GM19035 (cell line): ENCODE data around the gene EPHA4.
"Not testable (repeated sequence)": the region's sequence is repeated elsewhere in the genome, so short reads cannot be mapped to it uniquely, and the experiment has no call there.

ENCODE experiments used
- ATAC-seq: cut with Tn5 transposase; IDR thresholded peaks from one replicate; pipeline ENCODE4 v1.9.1; 2021; ENCODE audit not compliant: unreplicated experiment

Gene EPHA4

DNA sequence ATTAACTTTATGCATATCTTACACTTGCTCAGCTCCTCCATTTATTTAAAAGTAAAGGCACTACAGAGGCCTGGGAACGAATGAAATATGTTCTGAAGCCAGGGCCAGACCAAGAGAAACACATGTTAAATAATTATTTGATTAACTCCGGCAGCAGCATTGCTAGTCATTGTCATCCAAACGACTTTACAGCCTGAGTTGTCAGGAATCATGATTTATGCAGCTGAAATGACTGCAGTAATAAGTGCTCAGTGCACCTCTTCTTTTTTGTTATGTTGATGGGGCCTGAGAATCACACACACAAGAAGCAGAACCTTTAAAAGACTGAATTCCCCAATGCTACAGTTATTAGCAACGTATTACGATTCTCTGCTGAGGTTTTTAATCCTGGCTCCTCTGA lies 58.9 kb downstream of the EPHA4 start:
- no peak for ATAC-seq

DNA sequence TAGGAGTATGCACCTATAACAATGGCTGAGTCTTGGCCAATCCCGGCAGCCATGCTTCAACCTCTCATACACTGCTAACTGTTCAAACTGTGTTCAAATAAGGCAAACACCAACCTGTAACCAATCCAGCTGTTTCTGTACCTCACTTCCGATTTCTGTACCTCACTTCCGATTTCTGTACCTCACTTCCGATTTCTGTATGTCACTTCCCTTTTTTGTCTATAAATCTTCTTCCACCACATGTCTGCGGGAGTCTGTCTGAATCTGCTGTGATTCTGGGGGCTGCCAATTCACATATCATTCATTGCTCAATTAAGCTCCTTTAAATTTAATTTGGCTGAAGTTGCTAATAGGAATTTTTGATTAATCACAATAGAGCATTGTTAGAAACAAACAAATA lies 60.8 kb downstream of the EPHA4 start:
- not testable (repeated sequence) for ATAC-seq

DNA sequence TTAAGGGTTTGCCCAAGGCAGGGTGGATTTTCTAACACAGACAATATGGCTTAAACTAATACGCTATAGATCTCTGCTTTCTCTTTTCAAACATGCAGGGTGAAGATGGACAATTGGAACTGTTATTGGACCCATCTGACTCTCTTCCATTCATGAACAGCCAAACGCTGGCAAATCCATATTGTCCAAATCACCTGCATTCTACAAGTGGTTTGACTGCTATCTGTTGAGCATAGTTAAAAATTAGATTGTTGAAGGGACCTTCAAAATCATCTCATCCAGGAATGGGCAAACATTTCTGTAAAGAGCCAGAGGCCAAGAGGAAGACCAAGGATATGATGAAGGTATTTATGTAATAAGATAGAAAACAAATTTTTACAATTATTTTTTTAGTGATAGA lies 65.6 kb downstream of the EPHA4 start:
- no peak for ATAC-seq

DNA sequence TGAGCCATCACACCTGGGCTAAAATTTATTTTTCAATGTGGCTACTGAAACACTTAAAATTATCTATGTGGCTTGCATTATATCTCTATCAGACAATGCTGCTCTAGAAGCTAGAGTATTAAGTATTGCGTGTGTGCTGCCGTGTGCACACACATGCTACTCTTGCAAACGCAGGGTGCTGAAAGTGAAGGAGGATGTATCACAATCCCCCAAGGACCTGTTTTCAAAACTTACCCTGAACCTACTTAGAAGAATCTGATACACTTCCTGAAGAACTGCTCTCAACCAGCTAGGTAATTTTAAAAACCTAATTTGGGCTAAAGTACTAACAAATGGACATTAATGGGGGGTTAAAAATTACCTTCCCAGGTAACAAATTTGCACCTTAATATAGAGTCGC lies 66.5 kb downstream of the EPHA4 start:
- no peak for ATAC-seq

DNA sequence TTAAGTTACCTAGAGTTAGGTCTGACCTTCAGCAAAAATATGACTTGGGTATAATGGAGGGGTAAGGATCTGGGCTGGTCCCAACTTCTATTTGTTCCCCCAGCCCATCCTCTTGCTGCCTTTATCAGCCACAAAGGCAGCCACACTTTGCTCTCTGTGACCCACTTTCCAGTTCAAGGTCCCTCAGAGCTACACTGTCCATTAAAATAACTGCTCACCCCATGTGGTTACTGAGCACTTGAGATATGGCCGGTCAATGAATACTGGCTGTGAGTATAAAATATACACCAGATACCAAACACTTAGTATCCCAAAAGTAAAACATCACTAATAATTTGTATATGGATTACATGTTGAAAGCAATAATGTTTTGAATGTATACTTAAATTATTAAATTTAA lies 67.2 kb downstream of the EPHA4 start:
- no peak for ATAC-seq

DNA sequence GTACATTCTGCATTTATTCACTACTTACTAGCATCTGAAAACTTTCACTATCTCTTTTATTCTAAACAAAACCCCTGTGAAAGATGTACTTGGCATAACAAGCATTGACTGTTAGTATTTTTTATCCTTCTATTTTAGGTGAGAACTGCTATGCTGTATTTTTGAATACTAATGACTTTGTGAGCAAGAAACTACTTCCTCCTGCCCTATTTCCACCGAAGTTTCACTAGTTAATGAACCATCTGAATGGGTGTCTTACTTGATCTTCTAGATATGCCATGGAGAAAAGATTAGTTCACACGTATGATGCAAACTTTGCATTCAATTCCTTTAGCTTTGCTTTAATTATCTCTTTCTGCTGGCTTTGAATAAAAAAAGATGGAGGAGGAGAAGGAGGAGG lies 68.1 kb downstream of the EPHA4 start:
- ATAC-seq, result no peak

DNA sequence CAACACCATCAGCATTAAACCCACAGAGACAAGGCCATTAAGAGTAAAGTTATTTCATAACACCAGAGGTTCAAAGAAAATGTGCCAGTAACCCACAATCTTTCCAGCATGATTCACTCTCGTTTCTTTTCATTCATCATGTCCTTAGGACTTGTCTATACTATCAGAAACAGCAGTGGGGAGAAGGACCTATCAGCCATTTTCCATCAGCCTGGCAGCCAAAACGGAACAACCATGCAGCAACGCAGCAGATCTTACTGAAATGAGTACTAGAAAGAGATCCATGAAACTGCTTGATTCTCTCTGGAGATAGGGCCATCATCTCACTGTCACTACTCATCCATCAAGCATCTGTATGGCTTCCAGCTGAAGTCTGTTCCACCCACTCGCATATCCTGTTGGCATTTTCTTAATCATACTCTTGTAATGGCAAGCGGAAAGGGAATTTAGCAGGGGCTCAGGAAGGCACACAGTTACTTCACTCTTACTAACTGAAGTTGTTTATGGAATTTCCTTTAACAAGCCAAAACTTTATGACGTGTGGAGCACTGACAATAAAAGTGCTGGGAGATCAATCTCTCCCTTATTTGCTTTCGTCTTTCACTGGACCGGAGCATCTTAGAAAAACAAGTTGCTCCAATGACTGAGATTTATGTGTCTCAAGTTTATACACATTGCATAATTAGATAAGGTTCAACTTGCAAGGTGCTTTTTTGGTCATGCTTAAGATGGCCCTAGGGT lies 69.7 kb downstream of the EPHA4 start:
- no peak for ATAC-seq

DNA sequence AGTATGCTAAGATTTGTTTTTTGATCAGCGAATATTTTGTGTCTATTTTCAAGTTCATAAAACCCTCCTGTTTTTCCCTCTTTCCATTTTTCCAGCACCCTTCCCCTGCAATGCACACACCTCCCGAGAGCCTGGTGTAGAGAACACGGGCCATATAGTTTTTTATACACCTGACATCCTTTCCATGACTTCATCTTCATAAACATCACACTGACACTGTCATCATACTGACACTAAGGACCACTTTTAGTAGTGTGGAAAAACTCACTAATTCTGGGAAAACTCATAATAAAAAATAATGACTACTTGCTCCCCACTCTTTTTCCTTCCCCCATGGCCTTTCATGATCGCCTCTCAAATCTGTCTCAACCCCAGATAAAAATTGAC lies 70.2 kb downstream of the EPHA4 start:
- no peak for ATAC-seq

DNA sequence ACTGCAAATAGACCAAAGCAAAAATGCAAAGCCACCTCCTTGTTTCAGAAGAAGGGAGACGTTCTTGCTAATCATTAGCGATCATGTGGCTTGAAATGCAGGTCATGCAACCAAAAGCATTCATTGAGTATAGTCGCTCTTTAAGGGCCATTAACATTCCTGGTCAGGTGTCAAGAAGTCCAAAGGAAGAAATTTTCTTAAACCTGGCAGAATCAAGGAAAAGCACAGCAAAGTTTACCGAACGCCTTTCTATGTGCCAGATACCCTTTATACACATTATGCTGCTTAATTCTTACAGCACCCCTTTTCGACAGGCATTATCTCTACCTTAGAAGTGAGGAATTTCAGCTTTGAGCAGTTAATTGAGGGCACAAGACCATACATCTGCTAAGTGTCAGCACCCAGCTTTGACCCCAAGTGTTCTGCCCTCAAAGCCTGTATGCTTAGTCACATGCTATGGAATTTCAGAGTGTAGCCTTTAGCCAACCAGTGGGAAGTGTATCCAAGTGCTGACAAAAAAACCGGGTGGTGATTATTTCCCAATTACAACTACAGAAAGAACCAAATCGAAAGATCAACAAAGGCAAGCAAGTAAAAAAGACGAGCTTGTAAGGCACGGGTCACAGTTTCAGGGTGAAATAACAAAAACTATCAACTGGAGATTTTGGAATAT lies 70.8 kb downstream of the EPHA4 start:
- ATAC-seq, result no peak

DNA sequence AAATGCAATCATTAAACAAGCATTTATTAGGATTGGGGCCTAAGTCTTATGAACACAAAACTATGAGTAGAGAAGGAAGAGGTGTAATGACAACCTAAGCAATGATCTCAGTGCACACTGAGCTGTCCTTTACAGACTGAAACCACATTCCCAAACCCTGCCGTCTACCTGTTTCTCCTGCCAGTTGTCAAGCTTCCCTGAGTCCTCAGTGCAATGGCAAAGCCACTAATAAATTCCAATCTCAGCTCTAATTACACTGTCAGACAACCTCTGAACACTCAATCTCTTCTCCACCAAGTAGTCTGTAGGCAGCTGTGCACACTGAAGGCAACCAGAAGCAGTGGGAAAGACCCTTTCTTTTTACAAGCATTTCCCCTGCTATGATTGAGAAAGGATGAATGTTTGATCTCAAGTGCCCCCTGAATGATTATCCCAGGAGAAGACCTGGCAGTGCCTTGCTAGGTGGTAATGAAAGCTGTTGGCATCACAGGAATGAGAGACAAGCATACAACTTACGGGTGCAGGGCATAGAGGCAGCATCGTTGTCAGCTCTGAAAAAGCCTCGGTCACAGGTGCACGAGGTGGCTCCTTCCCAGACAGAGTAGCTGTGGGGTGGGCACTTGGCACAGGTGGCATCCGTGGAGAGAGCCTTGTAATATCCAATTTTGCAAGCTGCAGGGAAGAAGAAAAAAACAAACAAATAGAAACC lies 71.4 kb downstream of the EPHA4 start:
- ATAC-seq, result no peak

DNA sequence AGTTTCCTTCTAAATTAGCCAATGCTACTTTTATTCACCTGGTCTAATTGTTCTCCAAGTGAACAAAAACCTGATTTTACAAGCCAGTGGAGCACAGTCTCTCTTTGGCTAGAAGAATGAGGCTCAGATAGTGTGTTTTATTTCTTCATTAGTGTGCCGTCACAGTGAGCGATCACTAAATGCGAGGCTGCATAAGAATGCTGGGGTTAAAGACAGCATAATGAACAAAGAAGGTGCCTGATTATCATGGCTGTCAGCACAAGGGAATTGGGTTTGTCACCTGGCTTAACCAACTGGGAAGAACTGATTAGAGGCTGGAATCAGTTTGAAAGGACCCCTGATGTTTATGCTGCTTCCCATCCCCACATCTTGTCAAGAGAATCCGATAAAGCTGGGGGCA lies 76.4 kb downstream of the EPHA4 start:
- no peak for ATAC-seq

DNA sequence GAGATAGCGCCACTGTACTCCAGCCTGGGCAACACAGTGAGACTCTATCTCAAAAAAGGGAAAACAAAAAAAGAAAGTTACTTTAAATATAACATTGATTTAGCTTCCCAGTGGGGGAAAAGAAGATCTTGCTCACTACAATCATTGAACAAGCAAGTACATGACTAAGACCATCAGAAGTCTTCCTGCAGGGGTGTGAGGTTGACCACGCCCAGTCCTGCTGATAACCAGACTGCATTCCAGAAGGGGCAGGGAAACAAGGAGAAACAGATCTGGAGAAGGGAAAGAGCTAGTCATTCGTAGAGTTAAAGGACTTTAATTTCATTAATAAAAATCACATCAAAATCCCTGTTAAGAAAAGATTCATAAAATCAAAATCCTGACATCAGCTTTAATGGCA lies 77.5 kb downstream of the EPHA4 start:
- no peak for ATAC-seq

DNA sequence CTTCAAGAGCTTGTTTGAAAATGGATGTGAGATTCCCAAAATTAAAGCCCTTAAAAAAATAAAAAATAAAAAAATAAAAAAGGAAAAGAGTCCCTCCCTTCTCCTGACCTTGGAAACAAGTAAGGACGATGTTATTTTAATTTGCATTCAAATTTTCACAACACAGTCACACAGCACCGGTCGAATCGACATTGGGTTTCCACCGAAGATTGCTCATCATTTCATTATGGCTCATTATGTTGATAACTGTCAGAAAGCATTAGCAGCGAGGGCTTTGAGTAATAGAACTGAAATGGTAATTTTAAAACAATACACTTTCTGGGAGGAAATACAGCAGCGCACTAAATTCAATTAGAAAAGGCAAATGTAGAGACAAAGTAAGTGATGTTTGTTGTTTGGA lies 78.7 kb downstream of the EPHA4 start:
- ATAC-seq, result no peak

DNA sequence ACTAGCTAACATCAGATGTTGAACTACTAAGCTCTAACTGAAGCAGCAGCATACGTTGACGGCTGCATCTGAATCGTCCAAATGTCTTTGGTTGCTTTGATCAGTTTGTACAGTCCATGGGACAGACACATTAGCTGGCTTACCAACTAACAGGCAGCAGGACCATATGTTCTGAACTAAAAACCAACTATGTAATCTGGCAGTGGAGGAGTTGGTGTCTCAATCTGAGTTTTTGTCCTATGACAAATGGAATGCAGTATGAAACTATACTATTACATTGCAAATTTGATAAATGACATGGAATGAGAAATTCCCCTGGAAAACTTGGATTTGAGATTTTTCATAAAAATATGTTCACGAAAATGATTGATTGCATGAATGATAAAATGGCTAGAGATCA lies 79.5 kb downstream of the EPHA4 start:
- no peak for ATAC-seq

DNA sequence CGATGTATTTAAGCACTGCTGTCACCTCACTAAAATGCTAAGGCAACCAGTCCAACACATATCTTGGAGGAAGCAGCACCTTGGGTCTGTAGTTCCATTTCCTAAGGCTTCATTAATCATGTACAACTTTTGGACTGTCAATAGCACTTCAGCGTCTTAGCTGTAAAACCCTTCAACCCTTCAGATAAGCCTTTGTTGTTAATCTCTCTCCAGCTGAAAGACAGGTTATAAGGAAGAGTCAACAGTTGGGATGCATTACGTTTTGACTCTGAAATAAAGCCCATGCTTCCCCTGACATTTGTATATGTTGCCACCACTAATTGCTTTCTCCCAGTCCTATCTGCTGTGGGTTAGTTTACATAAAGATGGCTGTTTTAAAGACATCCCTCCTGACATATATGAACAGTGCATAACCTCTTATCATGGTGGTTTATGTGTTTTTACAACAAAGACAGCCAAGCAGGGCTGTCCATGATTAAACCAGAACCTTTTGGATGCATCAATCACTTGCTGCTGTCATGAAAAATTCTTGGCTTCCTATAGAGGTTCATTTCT lies 81.5 kb downstream of the EPHA4 start:
- ATAC-seq, result no peak

DNA sequence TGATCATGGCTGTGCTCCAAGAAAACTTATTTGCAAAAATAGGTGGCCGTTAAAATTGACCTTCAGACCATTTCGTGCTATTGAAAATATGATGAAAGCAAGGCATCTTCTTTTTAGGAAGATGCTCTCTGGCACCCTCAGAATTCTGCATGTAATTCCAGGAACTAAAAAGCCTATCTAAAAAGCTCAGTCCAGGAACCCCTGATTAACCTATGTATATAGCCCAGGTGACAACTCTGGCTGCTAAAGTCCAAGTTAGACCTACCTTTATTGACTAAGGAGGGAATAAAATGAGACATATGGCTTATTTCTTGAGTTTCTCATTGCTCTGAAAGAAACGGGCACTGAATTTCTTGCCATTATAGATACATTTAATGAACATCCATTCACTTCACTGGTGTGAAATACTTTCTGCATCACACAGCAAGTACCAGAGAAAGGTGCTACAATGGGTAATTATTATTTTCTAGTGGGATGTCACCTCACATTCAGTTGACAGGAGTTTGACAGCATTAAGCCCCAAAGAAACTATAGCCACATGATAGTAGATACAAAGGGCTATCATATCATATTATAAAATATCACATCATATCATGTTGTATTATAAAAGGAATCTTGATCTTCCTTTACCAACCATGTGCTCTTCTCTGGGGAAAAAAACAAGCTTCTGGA lies 83.8 kb downstream of the EPHA4 start:
- no peak for ATAC-seq

DNA sequence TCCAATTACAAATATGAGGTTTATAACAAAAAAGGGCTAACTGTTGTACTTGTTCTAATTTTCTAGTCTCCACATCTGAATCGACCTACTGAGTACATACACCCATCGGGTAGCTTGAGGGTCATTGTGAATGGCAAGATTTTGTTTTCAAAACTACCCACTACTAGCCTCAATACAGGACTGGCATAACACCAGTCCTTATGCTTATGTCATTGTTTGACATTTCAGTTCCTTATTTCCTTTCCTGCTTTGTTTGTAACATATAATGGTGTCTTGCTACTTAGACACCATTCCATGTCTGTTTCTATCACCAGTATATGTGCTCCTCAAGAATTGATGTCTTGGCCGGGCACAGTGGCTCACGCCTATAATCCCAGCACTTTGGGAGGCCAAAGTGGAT lies 86.0 kb downstream of the EPHA4 start:
- ATAC-seq, result no peak

DNA sequence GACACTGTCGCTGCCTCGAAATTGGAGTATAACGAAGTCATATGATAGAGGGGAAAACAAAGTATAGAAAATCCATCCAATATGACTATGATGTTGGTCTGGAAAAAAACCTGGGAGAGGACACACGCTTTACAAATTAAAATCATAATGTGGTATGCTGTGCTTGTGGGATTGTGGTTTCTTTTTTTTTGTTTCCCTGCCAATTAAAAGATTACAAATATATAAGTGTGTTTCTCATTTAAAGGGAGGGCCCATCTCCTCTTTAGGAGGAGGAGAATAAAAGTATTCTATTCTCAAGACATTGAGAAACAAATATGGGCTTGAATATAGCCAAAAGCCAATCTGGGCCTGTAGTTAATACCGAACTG lies 86.6 kb downstream of the EPHA4 start:
- no peak for ATAC-seq

DNA sequence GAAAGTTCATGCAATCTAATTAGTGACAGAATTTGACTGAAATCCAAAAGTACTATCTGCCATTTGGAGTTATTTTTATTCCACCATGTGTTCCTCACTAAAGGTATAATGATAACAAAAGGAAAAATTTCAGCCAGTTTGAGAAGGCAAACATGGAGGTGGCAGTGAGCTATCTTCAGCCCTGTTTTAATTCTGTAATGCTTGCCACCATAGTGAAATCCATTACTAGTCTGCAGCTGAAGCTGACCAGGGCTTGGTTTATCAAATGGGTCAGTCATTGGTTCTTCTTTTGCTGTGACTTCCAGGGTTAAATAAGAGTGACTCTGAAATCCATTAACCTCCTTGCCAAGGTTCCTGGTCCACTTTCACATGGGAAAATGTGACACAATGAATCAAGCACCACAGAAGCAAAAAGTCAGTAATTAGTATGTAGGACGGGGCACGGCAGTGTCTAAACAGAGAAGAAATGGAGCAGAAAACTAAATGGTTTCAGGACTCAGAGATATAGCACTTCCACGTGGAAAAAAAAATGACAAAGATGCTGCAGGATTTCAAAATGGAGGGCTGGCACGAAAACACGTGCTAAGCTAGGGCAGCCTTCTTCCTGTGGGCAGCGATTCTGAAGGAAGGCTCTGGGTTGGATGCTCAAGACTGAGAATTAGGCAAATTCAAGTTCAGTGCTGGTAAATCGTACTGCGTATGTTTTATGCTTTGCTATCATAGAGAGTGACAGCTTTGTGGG lies 87.2 kb downstream of the EPHA4 start:
- ATAC-seq, result no peak

DNA sequence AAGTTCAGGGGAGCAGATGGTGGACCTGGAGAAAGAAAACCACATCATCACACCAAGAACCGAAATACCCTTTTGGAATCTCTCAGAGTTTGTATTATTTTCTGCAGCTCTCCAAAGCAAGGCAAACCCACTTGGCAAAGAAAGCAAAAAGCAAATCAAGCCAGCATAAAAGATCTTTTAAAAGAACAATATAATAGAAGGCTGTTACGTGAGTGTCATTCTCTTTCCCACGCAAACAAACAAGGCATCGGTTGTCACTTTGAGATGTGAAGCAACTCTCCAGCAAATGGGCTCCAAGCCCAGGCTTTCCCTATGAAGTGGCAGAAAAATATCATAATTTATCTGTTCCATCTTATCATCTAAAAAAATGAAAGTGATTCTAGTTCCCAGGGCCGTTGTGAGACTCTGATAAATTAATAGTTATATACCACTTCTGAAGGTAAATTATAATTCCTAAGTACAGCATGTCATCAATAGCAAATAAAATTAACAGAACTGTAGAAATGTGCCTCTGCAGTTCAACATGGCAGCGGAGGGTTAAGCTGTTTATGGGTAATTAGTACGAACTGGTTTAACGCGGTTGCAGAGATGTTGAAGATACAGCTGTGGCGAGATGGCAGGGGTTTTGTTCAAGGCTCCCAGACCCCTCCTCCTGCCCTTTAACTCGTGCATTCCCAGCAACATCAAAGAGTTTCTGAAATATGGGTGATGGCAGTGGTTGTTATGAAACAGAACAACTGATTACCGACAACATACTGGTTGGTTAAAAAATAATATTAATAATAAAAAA lies 89.2 kb downstream of the EPHA4 start:
- no peak for ATAC-seq
